Neuronal stem cell (in vitro differentiated cells): ENCODE measurements around the gene DENND4B.
"Not testable (repeated sequence)": the region's sequence is repeated elsewhere in the genome, so short reads cannot be mapped to it uniquely, and the experiment has no call there.

Experiments
- DNase-seq: peaks from one replicate; pipeline ENCODE4 v3.0.0-alpha.2; 2013; ENCODE audit warnings: low spot score
- H2AFZ ChIP-seq: one replicate; pipeline ENCODE4 v1.6.1; 2013; ENCODE audit warnings: mild to moderate bottlenecking, low read length, inconsistent platforms
- H2AK5ac ChIP-seq: 2 replicates; pipeline ENCODE4 v1.6.1; 2013; ENCODE audit warnings: low read depth, mild to moderate bottlenecking, inconsistent platforms, low read length, moderate library complexity, mixed read lengths
- H2BK120ac ChIP-seq: 2 replicates; pipeline ENCODE4 v1.6.1; 2013; ENCODE audit warnings: low read depth, mild to moderate bottlenecking, inconsistent platforms, low read length, moderate library complexity, mixed read lengths
- H2BK12ac ChIP-seq: one replicate; pipeline ENCODE4 v1.6.1; 2013; ENCODE audit warnings: low read length, inconsistent platforms
- H2BK15ac ChIP-seq: 2 replicates; pipeline ENCODE4 v1.6.1; 2013; ENCODE audit warnings: mild to moderate bottlenecking, low read length, inconsistent platforms, mixed read lengths
- H2BK5ac ChIP-seq: one replicate; pipeline ENCODE4 v1.6.1; 2013; ENCODE audit warnings: inconsistent platforms, mild to moderate bottlenecking, low read length, moderate library complexity
- H3K14ac ChIP-seq: one replicate; pipeline ENCODE4 v1.6.1; 2013; ENCODE audit warnings: low read length, inconsistent platforms
- H3K18ac ChIP-seq: 2 replicates; pipeline ENCODE4 v1.6.1; 2013; ENCODE audit warnings: low read length, inconsistent platforms
- H3K23ac ChIP-seq: 2 replicates; pipeline ENCODE4 v1.6.1; 2013; ENCODE audit warnings: low read depth, mild to moderate bottlenecking, mixed read lengths, low read length, inconsistent platforms; ENCODE audit not compliant: poor library complexity
- H3K27ac ChIP-seq: replicated peaks from 3 replicates; pipeline ENCODE4 v1.5.1; 2013; ENCODE audit warnings: low read length, inconsistent platforms
- H3K27me3 ChIP-seq, 3 experiments: 2 replicates each; pipeline ENCODE4 v1.6.1; 2013; ENCODE audit warnings: low read length in 3 of 3, mild to moderate bottlenecking in 2 of 3, inconsistent platforms in 1 of 3, low read depth in 1 of 3, mixed read lengths in 1 of 3, moderate library complexity in 1 of 3; ENCODE audit not compliant: control insufficient read depth in 3 of 3, insufficient read depth in 3 of 3
- H3K36me3 ChIP-seq, 2 donors: replicated peaks in 1 of 2; 2 replicates each; pipeline ENCODE4 v1.6.1; 2013; ENCODE audit warnings: low read length in 2 of 2; ENCODE audit not compliant: control insufficient read depth in 2 of 2, insufficient read depth in 2 of 2
- H3K4ac ChIP-seq: 2 replicates; pipeline ENCODE4 v1.6.1; 2013; ENCODE audit warnings: inconsistent platforms, mild to moderate bottlenecking, low read length, moderate library complexity
- H3K4me1 ChIP-seq, 2 donors: 1 replicate in 1 of 2; 2 replicates in 1 of 2; pipeline ENCODE4 v1.6.1; 2013; ENCODE audit warnings: low read length in 2 of 2, low read depth in 1 of 2; ENCODE audit not compliant: control insufficient read depth in 2 of 2, insufficient read depth in 1 of 2
- H3K4me2 ChIP-seq: one replicate; pipeline ENCODE4 v1.6.1; 2013; ENCODE audit warnings: mild to moderate bottlenecking, low read length, inconsistent platforms; ENCODE audit not compliant: insufficient read depth, poor library complexity, severe bottlenecking
- H3K4me3 ChIP-seq, 2 donors: 2 replicates each; pipeline ENCODE4 v1.5.1; 2013; ENCODE audit warnings: low read length in 2 of 2, mild to moderate bottlenecking in 2 of 2, inconsistent platforms in 1 of 2, moderate library complexity in 1 of 2
- H3K79me1 ChIP-seq: one replicate; pipeline ENCODE4 v1.6.1; 2013; ENCODE audit warnings: low read depth, mild to moderate bottlenecking, inconsistent platforms, low read length, moderate library complexity
- H3K9ac ChIP-seq: one replicate; pipeline ENCODE4 v1.6.1; 2013; ENCODE audit warnings: mild to moderate bottlenecking, low read depth, low read length, inconsistent platforms; ENCODE audit not compliant: poor library complexity
- H3K9me3 ChIP-seq, 2 donors: replicated peaks in 1 of 2; 2 replicates each; pipeline versions ENCODE3 to v1.6.1; 2013; ENCODE audit warnings: low read length in 2 of 2, mild to moderate bottlenecking in 2 of 2, inconsistent platforms in 1 of 2, low read depth in 1 of 2, mixed read lengths in 1 of 2, moderate library complexity in 1 of 2; ENCODE audit not compliant: control insufficient read depth in 2 of 2, insufficient read depth in 1 of 2
- H4K8ac ChIP-seq: one replicate; pipeline ENCODE4 v1.6.1; 2013; ENCODE audit warnings: low read depth, mild to moderate bottlenecking, inconsistent platforms, low read length, moderate library complexity
- H4K91ac ChIP-seq: one replicate; pipeline ENCODE4 v1.6.1; 2013; ENCODE audit warnings: low read length, low read depth, mild to moderate bottlenecking, inconsistent platforms; ENCODE audit not compliant: poor library complexity
- WGBS, 2 donors: extraction: QIAGEN DNeasy Blood & Tissue Kit; methylation state at CpG; one replicate each; pipeline ENCODE4 v1.1.7; 2013; ENCODE audit warnings: missing lambda C conversion rate in 2 of 2, mixed read lengths in 1 of 2; ENCODE audit not compliant: insufficient read length in 2 of 2, insufficient replicate concordance in 1 of 2; ENCODE audit errors: extremely low coverage in 2 of 2; 5-methylcytosine and 5-hydroxymethylcytosine counted together

Gene DENND4B

DNA sequence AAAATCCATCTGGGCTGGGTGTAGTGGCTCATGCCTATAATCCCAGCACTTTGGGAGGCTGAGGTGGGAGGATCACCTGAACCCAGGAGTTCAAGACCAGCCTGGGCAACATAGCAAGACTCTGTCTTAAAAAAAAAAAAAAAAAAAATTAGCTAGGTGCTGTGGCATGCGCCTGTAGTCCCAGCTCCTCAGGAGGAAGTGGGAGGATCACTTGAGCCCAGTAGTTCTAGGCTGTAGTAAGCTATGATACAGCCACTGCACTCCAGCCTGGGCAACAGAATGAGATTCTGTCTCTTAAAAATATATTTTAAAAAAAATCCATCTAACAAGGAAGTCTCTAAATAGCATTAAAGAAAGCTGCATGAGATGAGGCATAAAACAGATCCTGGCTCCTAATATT is 50.7 kb downstream of the DENND4B start:
- not testable (repeated sequence) for H3K27me3 ChIP-seq, H3K23ac ChIP-seq, H3K9me3 ChIP-seq, H2BK5ac ChIP-seq, H3K4ac ChIP-seq, H3K4me1 ChIP-seq, H3K4me3 ChIP-seq, H2BK15ac ChIP-seq, H2BK12ac ChIP-seq, H3K79me1 ChIP-seq, DNase-seq, H3K4me2 ChIP-seq, H4K8ac ChIP-seq, H3K14ac ChIP-seq, H4K91ac ChIP-seq, H2AK5ac ChIP-seq, H3K9ac ChIP-seq, H2BK120ac ChIP-seq, H3K18ac ChIP-seq, H3K27ac ChIP-seq, H2AFZ ChIP-seq
- H3K36me3 ChIP-seq = peaks cover 2 to 56% of the 10 kb centered on the region in 2 donors
- WGBS, 2 donors = no CpG with 5 or more reads among the region's 1 CpG

DNA sequence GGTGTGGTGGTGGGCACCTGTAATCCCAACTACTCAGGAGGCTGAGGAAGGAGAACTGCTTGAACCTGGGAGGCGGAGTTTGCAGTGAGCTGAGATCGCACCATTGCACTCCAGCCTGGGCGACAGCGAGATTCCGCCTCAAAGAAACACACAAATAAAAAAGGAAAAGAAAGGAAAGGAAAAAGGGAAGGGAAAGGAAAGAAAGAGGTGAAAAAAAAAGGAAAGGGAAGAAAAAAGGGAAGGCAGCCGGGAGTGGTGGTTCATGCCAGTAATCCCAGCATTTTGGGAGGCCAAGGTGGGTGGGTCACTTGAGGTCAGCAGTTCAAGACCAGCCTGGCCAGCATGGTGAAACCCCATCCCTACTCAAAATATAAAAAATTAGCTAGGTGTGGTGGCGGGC is 55.5 kb downstream of the DENND4B start:
- not testable (repeated sequence) for H3K4ac ChIP-seq, H3K4me3 ChIP-seq, H2BK15ac ChIP-seq, H3K79me1 ChIP-seq, H3K27ac ChIP-seq, H2BK5ac ChIP-seq, H3K27me3 ChIP-seq, H2BK120ac ChIP-seq, H3K4me1 ChIP-seq, H3K9ac ChIP-seq, H2AFZ ChIP-seq, DNase-seq, H4K8ac ChIP-seq, H3K14ac ChIP-seq, H2AK5ac ChIP-seq, H4K91ac ChIP-seq, H3K4me2 ChIP-seq, H3K23ac ChIP-seq, H3K9me3 ChIP-seq, H2BK12ac ChIP-seq, H3K18ac ChIP-seq
- no CpG with 5 or more reads among the region's 7 CpGs for WGBS, 2 donors
- peaks cover 0 to 57% of the 10 kb centered on the region in 2 donors for H3K36me3 ChIP-seq

DNA sequence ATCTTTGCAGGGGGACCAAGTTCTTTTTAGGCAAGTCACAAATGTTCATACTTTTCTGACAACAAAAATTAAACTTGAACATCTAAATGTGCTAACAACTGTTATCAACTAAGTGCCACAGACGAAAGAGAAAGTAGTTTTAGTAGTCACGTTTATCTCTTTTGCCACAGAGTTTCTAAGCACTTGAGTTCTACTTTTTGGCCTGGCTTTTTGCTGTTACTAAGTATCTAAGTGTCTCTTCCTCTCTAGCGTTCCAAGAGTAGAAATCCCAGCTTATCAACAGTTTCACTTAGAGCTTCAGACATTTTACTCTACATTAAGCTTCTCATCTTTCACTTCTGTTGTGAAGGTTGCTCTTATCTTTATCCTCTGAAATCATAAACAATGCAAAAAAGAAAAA is 58.0 kb downstream of the DENND4B start:
- Histone ChIP-seq H3K18ac (no peak overlapping the region), H3K4ac (no peak overlapping the region), H3K79me1 (peaks cover 4% of the 10 kb centered on the region), H3K27me3 (no peaks in the 10 kb centered on the region), H3K36me3 (peaks cover 0 to 49% of the 10 kb centered on the region in 2 donors), H4K8ac (no peak overlapping the region), H3K4me3 (no peak overlapping the region), H4K91ac (no peak overlapping the region), H2BK5ac (no peak overlapping the region), H2AK5ac (no peak overlapping the region), H3K9me3 (peaks cover 0 to 4% of the 10 kb centered on the region in 2 donors), H3K9ac (no peak overlapping the region), H3K27ac (no peak overlapping the region), H2BK120ac (no peak overlapping the region), H2BK15ac (no peak overlapping the region), H3K4me1 (no peaks in the 10 kb centered on the region), H3K14ac (no peak overlapping the region), H2BK12ac (no peak overlapping the region), H3K23ac (no peak overlapping the region), H3K4me2 (no peak overlapping the region), H2AFZ (no peak overlapping the region)
- no peak for DNase-seq
- no CpG with 5 or more reads among the region's 3 CpGs for WGBS, 2 donors

DNA sequence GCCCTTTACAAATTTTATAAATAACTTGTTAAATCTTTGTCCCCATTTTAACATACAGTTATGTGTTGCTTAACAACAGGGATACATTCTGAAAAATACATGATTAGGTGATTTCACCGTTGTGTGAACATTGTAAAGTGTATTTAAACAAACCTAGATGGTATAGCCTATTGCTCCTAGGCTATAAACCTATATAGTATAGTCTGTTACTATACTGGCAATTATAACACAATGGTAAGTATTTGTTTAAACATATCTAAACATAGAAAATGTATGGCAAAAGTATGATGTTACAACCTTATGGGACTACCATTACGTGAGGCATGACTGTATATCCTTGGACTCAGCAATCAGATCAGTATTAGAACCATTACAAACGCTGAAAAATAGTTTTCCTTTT is 60.4 kb downstream of the DENND4B start:
- Histone ChIP-seq H2BK120ac (no peak overlapping the region), H2AK5ac (no peak overlapping the region), H3K9ac (no peak overlapping the region), H3K27ac (no peak overlapping the region), H2BK5ac (no peak overlapping the region), H3K9me3 (peaks cover 0 to 4% of the 10 kb centered on the region in 2 donors), H3K4me1 (peaks cover 7 to 17% of the 10 kb centered on the region in 2 donors), H3K36me3 (peaks cover 0 to 39% of the 10 kb centered on the region in 2 donors), H3K4ac (no peak overlapping the region), H3K4me3 (no peak overlapping the region), H2AFZ (no peak overlapping the region), H4K91ac (no peak overlapping the region), H3K4me2 (no peak overlapping the region), H3K27me3 (no peaks in the 10 kb centered on the region), H3K79me1 (peaks cover 1% of the 10 kb centered on the region), H3K23ac (no peak overlapping the region), H4K8ac (no peak overlapping the region), H3K18ac (no peak overlapping the region), H2BK12ac (no peak overlapping the region), H3K14ac (no peak overlapping the region), H2BK15ac (no peak overlapping the region)
- whole genome bisulfite sequencing, 2 donors = no CpG with 5 or more reads among the region's 3 CpGs
- DNase-seq = no peak
